ENCODE results near the gene RGL1. TPM values are rescaled to one million over a fixed set of nuclear protein-coding genes. Genes with fewer than 3 reads are reported as not detected.

Gene RGL1
- total and polyA plus RNA-seq, 2 donors (not counting 3 experiments of a cell fraction or from before 2014, with no cell fraction given) = 19.8 to 35.3 TPM

DNA sequence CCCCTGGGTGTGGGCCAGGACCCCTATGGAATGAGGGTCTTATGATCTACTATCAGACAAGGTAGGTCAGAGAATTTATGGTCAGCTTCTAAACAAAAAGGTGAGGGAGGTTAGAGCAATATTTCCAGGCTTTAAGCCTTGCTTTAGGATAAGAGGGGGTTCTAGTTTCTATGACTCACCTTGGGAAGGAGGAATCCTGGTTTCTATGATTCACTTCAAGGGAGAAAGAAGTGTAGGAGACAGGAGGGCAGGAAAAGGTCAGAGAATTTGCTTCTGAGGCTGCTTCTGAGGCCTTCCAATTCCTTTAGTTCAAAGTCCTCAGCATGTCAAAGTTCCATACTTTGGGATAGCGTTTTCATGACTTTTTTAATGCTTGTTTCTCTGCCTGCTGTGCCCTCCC lies 35.2 kb downstream of the RGL1 start:
- no TSS peak for BruUV-seq (replicated peaks)

DNA sequence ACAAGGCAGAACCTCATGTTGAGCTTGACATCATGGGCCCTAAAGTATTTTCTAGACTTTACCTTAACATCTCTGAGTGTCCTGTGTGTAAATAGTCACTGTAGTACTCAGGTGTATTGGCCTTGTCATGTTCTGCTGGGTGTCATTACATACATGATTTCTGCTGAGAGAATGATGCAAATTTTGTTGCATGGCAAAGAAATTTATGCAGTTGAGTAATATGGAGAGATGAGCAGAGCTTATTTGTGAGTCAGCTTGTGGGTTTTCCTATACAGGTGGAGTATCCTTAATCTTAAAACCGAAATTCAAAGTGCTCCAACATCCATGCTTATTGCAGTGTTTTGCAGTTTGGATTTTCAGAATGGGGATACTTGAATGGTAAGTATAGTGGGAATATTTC lies 36.6 kb downstream of the RGL1 start:
- Histone ChIP-seq H3K79me2 (ENCODE audit: control insufficient read depth, insufficient read depth, low read length) (peaks cover 16% of the 10 kb centered on the region), H3K9me3 (replicated peaks; ENCODE audit: control insufficient read depth, insufficient read depth, low read length) (no peaks in the 10 kb centered on the region), H4K20me1 (replicated peaks; ENCODE audit: control insufficient read depth, extremely low read depth, insufficient read depth, low read length) (no peaks in the 10 kb centered on the region), H3K27me3 (ENCODE audit: control insufficient read depth in 2 of 2, insufficient read depth in 2 of 2, low read length in 2 of 2) (no peaks in the 10 kb centered on the region), H3K4me3 (replicated peaks in 1 of 3; ENCODE audit: insufficient read depth in 1 of 3, low read depth in 1 of 3, low read length in 3 of 3) (no peak overlapping the region), H3K4me2 (ENCODE audit: insufficient read depth, low read length) (no peak overlapping the region), H2AFZ (ENCODE audit: low read depth, low read length) (no peak overlapping the region), H3K27ac (ENCODE audit: insufficient read depth, low read depth, low read length) (peak overlapping the region; percentile 74), H3K9ac (replicated peaks; ENCODE audit: extremely low read depth, insufficient read depth, low read length) (no peak overlapping the region), H3K9me1 (replicated peaks; ENCODE audit: control insufficient read depth, extremely low read depth, insufficient read depth, low read length) (no peaks in the 10 kb centered on the region), H3K4me1 (ENCODE audit: control insufficient read depth, extremely low read depth, insufficient read depth, low read length) (peaks cover 55% of the 10 kb centered on the region), H3K36me3 (ENCODE audit: control insufficient read depth in 2 of 2, extremely low read depth in 1 of 2, insufficient read depth in 2 of 2, low read length in 2 of 2) (peaks cover 0 to 2% of the 10 kb centered on the region in 2 experiments)
- CTCF ChIA-PET = no interaction called here
- DNase-seq (ENCODE audit: low read depth, low spot score) (no peak), FAIRE-seq (no peak)
- no TSS peak for BruUV-seq (replicated peaks)
- POLR2A ChIA-PET = no interaction called here
- dilution Hi-C loops (cut with MboI; ENCODE audit: extremely low pct_ligation_motif_present, low sequenced_read_pairs) (no loop called here), intact Hi-C loops (cut with micrococcal nuclease) (no loop called here)
- TF ChIP-seq CTCF (IDR thresholded peaks at IDR 0.05; ENCODE audit: extremely low read depth in 1 of 2, insufficient read depth in 1 of 2, low read depth in 1 of 2, low read length in 2 of 2) (no peak), GATA2 (IDR thresholded peaks at IDR 0.05; ENCODE audit: insufficient read depth, insufficient read length, low read depth, low read length) (no peak), POLR2A (IDR thresholded peaks at IDR 0.05; ENCODE audit: low read depth, low read length) (no peak), FOS (IDR thresholded peaks at IDR 0.05; ENCODE audit: borderline replicate concordance, insufficient read depth, low read length) (no peak), JUN (IDR thresholded peaks at IDR 0.05; ENCODE audit: borderline replicate concordance, insufficient read depth, insufficient read length, low read depth) (no peak), EZH2 (IDR thresholded peaks at IDR 0.05; ENCODE audit: borderline replicate concordance, low read depth, low read length, severe bottlenecking) (no peak)

More for the DNA sequence above, 35.2 kb downstream of the RGL1 start:
- Histone ChIP-seq H3K4me2 (ENCODE audit: insufficient read depth, low read length) (no peak overlapping the region), H3K27ac (ENCODE audit: insufficient read depth, low read depth, low read length) (no peak overlapping the region), H3K9me3 (replicated peaks; ENCODE audit: control insufficient read depth, insufficient read depth, low read length) (no peaks in the 10 kb centered on the region), H4K20me1 (replicated peaks; ENCODE audit: control insufficient read depth, extremely low read depth, insufficient read depth, low read length) (no peaks in the 10 kb centered on the region), H3K79me2 (ENCODE audit: control insufficient read depth, insufficient read depth, low read length) (peaks cover 16% of the 10 kb centered on the region), H3K9me1 (replicated peaks; ENCODE audit: control insufficient read depth, extremely low read depth, insufficient read depth, low read length) (no peaks in the 10 kb centered on the region), H3K27me3 (ENCODE audit: control insufficient read depth in 2 of 2, insufficient read depth in 2 of 2, low read length in 2 of 2) (no peaks in the 10 kb centered on the region), H3K4me3 (replicated peaks in 1 of 3; ENCODE audit: insufficient read depth in 1 of 3, low read depth in 1 of 3, low read length in 3 of 3) (no peak overlapping the region), H2AFZ (ENCODE audit: low read depth, low read length) (no peak overlapping the region), H3K4me1 (ENCODE audit: control insufficient read depth, extremely low read depth, insufficient read depth, low read length) (peaks cover 55% of the 10 kb centered on the region), H3K36me3 (ENCODE audit: control insufficient read depth in 2 of 2, extremely low read depth in 1 of 2, insufficient read depth in 2 of 2, low read length in 2 of 2) (peaks cover 0 to 2% of the 10 kb centered on the region in 2 experiments), H3K9ac (replicated peaks; ENCODE audit: extremely low read depth, insufficient read depth, low read length) (no peak overlapping the region)
- intact Hi-C loops (cut with micrococcal nuclease) (no loop called here), dilution Hi-C loops (cut with MboI; ENCODE audit: extremely low pct_ligation_motif_present, low sequenced_read_pairs) (no loop called here)
- TF ChIP-seq POLR2A (IDR thresholded peaks at IDR 0.05; ENCODE audit: low read depth, low read length) (no peak), FOS (IDR thresholded peaks at IDR 0.05; ENCODE audit: borderline replicate concordance, insufficient read depth, low read length) (peak; percentile 64), CTCF (IDR thresholded peaks at IDR 0.05; ENCODE audit: extremely low read depth in 1 of 2, insufficient read depth in 1 of 2, low read depth in 1 of 2, low read length in 2 of 2) (no peak), MYC (IDR thresholded peaks at IDR 0.05; ENCODE audit: low read depth, low read length) (no peak), GATA2 (IDR thresholded peaks at IDR 0.05; ENCODE audit: insufficient read depth, insufficient read length, low read depth, low read length) (no peak)
- FAIRE-seq (no peak), DNase-seq (ENCODE audit: low read depth, low spot score) (peak; percentile 18)
- ChIA-PET CTCF (no interaction called here), POLR2A (no interaction called here)

Data from endothelial cell of umbilical vein (primary cell).